ENCODE results near the gene HADHB.
"Not testable (repeated sequence)": the region's sequence is repeated elsewhere in the genome, so short reads cannot be mapped to it uniquely, and the experiment has no call there.

Gene HADHB

GRCh38 chr2:26245810-26246209, 1.1 kb downstream of the HADHB start:
- no peak for DNase-seq

DNA sequence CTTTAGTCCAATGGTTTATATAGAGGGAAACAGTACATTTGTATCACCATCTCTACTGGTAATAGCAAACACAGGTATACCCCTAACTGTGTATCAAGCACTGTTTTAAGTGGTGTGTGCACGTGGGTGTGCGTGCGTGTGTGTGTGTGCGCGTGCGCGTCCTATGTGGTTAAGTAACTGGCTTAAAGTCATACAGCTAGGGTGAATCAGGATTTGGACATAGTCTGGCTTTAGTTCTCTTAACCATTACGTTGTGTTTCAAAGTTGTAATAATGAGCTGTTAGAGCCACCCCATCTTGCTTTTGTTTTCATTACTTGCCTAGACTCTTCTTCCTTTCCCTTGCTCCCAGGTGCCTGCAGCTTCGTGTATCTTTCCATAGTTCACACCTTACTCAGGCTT, 2.1 kb downstream of the HADHB start:
- DNase-seq, result no peak

DNA sequence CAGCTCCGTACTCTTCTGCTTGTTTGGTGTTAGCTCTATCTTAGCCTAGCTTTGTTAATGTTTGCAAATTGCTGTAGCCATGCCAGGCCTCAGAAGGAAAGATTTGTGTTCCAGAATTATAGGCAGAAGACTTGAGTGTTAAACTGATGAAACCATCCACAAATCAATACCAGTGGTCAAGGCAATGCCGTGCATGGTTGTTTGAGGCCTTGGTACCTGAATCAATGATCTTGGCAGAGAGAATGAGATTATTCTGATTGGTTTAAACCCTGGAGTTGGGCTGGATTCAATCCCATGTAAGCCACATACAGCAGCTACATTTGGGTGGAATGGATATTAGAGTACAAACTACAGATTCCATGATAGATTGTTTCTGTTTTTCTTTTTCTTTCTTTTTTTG, 4.9 kb downstream of the HADHB start:
- no peak for DNase-seq

GRCh38 chr2:26251893-26252292, 7.2 kb downstream of the HADHB start:
- no peak for DNase-seq

DNA sequence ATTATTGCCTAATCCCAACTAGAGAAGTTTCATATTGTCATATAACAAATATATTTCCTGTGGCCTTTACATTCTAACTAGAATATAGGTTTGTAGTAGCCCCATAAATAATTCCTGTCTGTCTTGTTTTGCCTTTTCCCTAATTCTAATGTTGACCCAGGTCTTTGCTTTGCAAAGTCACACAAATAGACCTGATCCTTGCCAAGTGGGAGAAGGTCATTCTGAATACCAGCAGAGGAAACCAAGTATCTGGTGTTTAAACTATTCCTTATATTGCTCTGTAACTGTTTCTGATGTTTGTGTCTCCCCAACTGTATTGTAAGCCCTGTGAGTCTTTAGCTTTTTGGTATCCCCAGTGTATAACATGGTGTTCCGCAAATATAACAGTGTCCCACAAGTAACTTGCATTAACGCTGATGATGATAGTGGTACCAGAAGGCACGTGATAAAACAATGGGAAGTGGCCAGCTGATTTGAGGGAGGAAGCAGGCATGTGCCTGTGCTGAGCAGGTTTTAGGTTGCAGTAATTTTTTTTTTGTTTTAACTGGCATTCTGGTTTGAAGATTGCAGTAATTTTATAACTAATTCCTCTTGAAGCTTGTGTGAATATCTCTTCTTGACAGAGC, 11.1 kb downstream of the HADHB start:
- no peak for DNase-seq

GRCh38 chr2:26258836-26259235, 14.1 kb downstream of the HADHB start:
- not testable (repeated sequence) for DNase-seq

DNA sequence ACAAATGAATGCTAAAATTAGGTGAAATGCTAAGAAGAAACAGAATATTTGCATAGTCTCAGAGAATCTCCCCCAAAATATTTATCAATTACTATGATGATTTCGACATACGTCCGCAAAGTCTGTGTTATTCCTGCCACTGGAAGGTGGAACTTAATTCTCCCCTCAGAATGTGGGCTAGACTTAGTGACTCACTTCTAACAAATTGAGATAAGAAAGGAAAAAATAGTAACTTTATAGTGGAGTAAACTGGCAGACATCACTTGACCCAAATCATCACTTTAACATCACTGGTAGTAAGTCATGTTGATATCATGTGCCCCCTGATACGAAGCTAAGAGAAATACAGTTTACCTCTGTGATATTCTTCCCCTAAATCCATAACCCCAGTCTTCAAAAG, 23.5 kb downstream of the HADHB start:
- DNase-seq, result no peak

DNA sequence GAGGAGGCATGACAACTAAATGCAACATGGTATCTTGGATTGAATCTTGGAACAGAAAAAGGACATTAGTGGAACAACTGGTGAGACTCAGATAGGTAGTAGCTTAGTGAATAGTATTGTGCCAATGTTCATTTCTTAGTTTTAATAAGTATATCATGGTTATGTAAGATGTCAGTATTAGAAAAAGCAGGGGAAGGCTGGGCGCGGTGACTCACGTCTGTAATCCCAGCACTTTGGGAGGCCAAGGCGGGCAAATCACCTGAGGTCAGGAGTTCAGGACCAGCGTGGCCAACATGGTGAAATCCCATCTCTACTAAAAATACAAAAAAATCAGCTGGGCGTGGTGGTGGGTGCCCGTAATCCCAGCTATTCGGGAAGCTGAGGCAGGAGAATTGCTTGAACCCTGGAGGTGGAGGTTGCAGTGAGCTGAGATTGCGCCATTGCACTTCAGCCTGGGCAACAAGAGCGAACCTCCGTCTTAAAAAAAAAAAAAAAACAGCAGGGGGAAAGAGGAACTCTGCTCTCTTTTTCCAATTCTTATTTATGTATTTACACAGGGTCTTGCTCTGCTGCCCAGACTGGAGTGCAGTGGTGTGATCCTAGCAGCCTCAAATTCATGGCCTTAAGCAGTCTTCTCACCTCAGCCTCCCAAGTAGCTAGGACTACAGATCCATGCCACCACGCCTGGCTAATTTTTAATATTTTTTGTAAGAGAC, 24.1 kb downstream of the HADHB start:
- DNase-seq, result not testable (repeated sequence)

GRCh38 chr2:26269571-26270158, 24.9 kb downstream of the HADHB start:
- no peak for DNase-seq

DNA sequence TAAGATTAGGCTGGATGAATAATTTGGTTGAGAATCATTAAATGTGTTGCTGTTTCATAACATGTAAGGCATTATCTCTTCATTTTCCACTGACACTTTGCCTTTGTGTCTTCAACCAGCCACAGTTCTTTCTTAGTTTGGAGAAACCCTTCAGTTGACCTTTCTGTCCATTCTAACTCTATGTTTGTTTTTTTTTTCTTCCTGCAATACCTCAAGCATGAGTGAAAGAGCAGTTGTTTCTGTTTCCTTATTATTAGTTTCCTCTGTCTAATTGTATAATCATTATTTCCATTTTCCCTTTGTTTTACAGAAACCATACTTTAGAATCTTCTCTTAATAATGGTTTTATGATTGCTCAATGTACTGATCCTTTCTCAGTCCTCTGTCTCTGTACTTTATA, 25.6 kb downstream of the HADHB start:
- no peak for DNase-seq

GRCh38 chr2:26273501-26273900, 28.8 kb downstream of the HADHB start:
- no peak for DNase-seq

DNA sequence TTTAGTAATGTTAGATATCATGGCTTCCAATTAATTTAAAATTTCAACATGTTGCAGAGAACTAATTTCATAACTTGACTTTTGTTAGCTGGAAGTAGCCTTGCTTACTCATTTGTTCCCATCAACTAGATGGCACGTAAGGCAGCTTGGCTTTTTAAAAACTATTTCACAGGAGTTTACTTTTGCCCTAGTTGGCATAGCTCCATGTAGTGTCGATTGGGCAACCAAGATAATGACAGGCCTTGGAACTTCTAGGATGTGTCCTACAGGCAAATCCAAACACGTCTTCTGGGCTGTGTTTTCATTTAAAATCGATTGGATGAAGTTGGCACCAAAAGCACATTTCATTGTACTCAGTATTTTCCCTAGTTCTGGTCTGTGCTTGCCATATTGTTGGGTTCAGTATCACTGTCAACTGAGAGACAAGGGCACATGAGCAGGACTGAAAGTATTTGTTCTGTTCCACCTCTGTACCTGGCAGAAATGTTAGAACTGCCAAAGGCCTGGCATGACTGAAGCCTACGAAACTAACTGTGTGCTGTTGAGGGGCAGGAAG, 29.4 kb downstream of the HADHB start:
- DNase-seq, result no peak

- DNase-seq, result no peak
Observed at GRCh38 chr2:26276484-26277227, 31.9 kb downstream of the HADHB start.

DNA sequence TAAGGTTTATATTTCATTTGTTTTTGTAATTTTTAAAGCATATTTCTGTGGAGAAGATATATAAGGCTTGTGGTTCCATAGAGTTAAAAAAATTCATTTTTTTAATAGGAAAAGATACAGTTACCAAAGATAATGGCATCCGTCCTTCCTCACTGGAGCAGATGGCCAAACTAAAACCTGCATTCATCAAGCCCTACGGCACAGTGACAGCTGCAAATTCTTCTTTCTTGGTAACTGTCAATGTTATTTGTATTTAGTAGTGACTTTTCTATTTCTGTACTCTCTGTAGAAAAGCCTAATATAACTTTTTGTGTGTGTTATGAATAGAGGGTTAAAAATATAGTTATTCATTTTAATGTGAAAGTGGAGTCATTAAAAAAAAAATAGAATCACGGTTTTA, 35.1 kb downstream of the HADHB start:
- no peak for DNase-seq

DNA sequence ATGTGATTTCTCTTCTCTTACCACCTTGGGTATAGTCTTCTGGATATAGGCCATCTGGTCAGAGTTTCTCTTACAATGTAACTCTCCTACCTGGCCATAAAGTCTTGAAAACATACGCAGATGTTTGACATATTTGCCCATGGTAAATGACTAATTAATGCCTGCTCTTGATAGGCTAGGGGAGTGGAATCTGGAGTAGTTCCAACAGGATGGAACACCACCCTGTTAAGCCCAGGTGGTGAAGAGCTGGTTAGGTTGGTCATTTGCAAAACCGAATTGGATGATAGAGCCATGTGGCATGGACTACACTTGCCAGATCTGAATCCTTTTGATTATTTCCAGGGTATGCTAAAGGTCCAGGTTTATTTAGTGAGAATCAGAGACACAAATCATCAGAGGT, 36.5 kb downstream of the HADHB start:
- no peak for DNase-seq

DNA sequence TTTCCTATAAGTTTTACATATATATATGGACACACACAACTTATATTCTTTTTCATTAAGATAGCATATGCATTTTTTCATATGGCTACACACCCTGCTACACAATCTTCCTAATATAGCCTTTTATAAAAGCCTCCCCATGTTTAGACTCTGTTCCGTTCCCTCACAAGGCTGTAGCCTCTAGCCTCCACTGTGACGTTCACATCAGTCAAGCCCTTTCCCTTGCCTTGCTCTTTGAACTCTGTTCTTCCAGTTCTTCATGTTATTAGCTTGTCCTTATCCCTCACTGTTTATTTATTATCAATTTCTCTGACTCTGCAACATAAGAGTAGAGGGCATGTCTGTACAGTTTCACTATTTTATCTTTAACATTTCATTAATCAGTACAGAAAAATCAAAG, 38.9 kb downstream of the HADHB start:
- no peak for DNase-seq

DNA sequence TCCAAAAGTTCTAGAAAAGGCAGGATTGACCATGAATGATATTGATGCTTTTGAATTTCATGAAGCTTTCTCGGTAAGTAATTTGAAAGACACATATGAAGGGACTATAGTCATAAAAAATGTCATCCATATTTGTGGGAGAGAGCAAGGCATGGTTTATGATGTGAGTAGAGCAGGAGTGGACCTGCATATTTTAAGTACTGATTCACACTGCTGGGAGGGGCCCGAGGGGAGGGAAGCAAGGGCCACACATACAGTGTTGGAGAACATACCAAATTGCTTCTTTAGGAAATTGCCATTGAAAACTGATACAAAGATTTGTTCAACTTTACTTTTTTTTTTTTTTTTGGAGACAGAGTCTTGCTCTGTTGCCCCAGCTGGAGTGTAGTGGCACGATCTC, 39.4 kb downstream of the HADHB start:
- DNase-seq, result no peak

- DNase-seq, result no peak
Observed at GRCh38 chr2:26285931-26286330, 41.2 kb downstream of the HADHB start.

GRCh38 chr2:26290001-26290400, 45.3 kb downstream of the HADHB start:
- no peak for DNase-seq

GRCh38 chr2:26292646-26293045, 47.9 kb downstream of the HADHB start:
- no peak for DNase-seq

GRCh38 chr2:26295511-26295910, 50.8 kb downstream of the HADHB start:
- no peak for DNase-seq

DNA sequence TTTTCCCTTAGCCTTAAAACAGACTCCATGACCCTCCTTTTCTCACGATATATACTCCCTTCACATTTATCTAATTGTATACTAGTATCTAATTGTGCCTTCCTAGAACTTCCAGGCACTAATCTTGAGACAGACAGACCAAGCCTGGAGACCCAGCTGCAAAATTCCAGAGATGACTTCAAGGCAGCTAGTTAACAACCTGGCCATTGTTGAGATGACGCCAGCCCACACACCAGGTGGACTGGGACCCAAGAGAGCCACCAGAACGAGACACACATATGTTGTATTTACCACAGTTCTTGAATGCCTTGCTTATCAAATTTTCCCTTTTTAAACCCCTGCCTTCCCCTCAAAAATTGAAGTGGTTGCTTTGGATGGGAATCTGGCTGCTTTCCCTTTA, 52.3 kb downstream of the HADHB start:
- no peak for DNase-seq

- DNase-seq, result no peak
Observed at GRCh38 chr2:26298286-26298637, 53.5 kb downstream of the HADHB start.
